CD4-positive, alpha-beta T cell treated with Interleukin-15 for 4 hours (primary cell): ENCODE measurements around the gene ABTB2.

ENCODE experiments used
- DNase-seq: peaks from one replicate; pipeline ENCODE4 v3.0.0-alpha.2; 2020; ENCODE audit warnings: low spot score

Gene ABTB2

GRCh38 chr11:34105079-34105956 is 252.5 kb downstream of the ABTB2 start, which contains the start of gene NAT10:
Gene NAT10, plus strand, starts transcription at chr11:34105629. Its CDS starts 2,597 bp downstream, at chr11:34108226.
- peak; percentile 98 for DNase-seq

- no peak for DNase-seq
These were observed 253.1 kb downstream of the ABTB2 start for GRCh38 chr11:34104680-34105078.
